ENCODE results near the gene ZBTB3. TPM values are rescaled to one million over a fixed set of nuclear protein-coding genes. Genes with fewer than 3 reads are reported as not detected.

ZBTB3 gene
- total and polyA plus RNA-seq, 3 donors from 2014 or later = 6.7 to 17.4 (median 14.0) TPM

GRCh38 chr11:62708793-62709192 is 45.2 kb downstream of the ZBTB3 start:
- no peak for DNase-seq
- Histone ChIP-seq H3K27ac (peak overlapping the region; percentile 80 to 99), H3K4me3 (peak overlapping the region; percentile 59 to 64), H3K4me1 (peaks cover 44% of the 10 kb centered on the region), H3K36me3 (ENCODE audit: low read depth, missing control alignments) (no peaks in the 10 kb centered on the region), H3K9me3 (no peaks in the 10 kb centered on the region), H3K27me3 (no peaks in the 10 kb centered on the region)
- intact Hi-C loops (cut with DNase I; ENCODE audit: low total_unique reads) = no loop called here
- no peak for TF ChIP-seq POLR2A (IDR thresholded peaks at IDR 0.05)
- TF ChIP-seq, protein P1, sequence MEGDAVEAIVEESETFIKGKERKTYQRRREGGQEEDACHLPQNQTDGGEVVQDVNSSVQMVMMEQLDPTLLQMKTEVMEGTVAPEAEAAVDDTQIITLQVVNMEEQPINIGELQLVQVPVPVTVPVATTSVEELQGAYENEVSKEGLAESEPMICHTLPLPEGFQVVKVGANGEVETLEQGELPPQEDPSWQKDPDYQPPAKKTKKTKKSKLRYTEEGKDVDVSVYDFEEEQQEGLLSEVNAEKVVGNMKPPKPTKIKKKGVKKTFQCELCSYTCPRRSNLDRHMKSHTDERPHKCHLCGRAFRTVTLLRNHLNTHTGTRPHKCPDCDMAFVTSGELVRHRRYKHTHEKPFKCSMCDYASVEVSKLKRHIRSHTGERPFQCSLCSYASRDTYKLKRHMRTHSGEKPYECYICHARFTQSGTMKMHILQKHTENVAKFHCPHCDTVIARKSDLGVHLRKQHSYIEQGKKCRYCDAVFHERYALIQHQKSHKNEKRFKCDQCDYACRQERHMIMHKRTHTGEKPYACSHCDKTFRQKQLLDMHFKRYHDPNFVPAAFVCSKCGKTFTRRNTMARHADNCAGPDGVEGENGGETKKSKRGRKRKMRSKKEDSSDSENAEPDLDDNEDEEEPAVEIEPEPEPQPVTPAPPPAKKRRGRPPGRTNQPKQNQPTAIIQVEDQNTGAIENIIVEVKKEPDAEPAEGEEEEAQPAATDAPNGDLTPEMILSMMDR (IDR thresholded peaks at IDR 0.05) = no peak
- 3 to 5% methylated on average over 7 of the region's 7 CpGs for WGBS, 2 donors

DNA sequence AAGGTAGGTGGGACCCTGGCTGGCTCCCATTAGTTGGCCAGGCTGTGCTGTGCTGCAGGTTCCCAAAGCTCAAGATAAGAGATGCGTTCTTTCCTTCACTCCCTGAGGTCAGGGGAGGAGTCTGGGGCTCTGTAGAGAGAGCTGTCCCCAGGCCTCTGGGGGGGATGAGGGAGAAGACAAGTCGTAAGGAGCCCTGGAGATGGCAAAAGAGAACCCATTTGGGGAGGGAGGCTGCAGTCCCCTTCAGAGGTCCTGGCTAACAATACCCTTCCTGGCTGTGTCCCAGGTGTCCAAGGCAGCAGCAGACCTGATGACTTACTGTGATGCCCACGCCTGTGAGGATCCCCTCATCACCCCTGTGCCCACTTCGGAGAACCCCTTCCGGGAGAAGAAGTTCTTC is 45.6 kb downstream of the ZBTB3 start:
- no peak for DNase-seq
- Histone ChIP-seq H3K9me3 (no peaks in the 10 kb centered on the region), H3K27ac (peak overlapping the region; percentile 80 to 99), H3K4me1 (peaks cover 44% of the 10 kb centered on the region), H3K36me3 (ENCODE audit: low read depth, missing control alignments) (no peaks in the 10 kb centered on the region), H3K4me3 (no peak overlapping the region), H3K27me3 (no peaks in the 10 kb centered on the region)
- intact Hi-C loops (cut with DNase I; ENCODE audit: low total_unique reads) = no loop called here
- TF ChIP-seq POLR2A (IDR thresholded peaks at IDR 0.05) = no peak
- 35 to 44% methylated on average over 5 of the region's 5 CpGs for WGBS, 2 donors

DNA sequence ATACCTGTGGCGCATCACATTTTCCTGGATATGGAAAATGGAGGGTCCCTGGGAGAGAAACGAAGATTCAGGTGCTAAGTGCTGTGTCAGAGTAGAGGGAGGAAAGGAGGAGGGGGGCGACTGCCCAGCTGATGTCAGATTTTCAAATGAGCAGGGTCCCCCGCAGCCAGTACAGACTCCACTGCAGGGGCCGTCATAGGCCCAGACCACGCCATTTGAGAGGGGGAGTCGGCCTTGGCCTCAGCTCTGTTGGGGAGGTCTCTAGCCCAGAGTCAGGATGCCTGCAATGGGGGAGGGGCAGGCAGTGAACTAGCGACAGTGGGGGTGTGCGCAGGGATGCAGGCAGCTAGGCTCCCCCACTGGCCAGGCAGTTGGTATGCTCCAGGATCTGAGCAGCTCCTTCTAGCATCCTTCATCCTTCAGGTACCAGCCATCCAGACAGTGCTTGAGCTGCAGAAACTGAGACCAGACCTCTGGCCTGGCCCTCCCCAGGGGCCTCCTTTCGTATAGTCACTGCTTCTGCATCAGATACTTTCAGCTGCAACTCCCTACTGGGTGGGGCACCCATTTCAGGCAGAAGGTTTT is 46.6 kb downstream of the ZBTB3 start, which contains the start of the genes BSCL2 and GNG3:
Gene BSCL2 (minus strand): TSS at position 148 of the 585 bp plus-strand sequence. CDS start 229 bp downstream, outside the sequence.
Gene GNG3 (plus strand): TSS at position 400 of the 585 bp plus-strand sequence. CDS start 620 bp downstream, outside the sequence.
- intact Hi-C loops (cut with DNase I; ENCODE audit: low total_unique reads) = no loop called here
- Histone ChIP-seq H3K4me1 (peaks cover 44% of the 10 kb centered on the region), H3K27me3 (no peaks in the 10 kb centered on the region), H3K36me3 (ENCODE audit: low read depth, missing control alignments) (no peaks in the 10 kb centered on the region), H3K9me3 (no peaks in the 10 kb centered on the region), H3K27ac (peak within 1 kb of the TSS; percentile 80 to 99), H3K4me3 (peak within 1 kb of the TSS; percentile 75)
- TF ChIP-seq, protein P1 (IDR thresholded peaks at IDR 0.05) = no peak
- TF ChIP-seq POLR2A (IDR thresholded peaks at IDR 0.05) = no peak
- DNase-seq = peak; percentile 66
- 55 to 66% methylated on average over 9 of the region's 10 CpGs for WGBS, 2 donors

DNA sequence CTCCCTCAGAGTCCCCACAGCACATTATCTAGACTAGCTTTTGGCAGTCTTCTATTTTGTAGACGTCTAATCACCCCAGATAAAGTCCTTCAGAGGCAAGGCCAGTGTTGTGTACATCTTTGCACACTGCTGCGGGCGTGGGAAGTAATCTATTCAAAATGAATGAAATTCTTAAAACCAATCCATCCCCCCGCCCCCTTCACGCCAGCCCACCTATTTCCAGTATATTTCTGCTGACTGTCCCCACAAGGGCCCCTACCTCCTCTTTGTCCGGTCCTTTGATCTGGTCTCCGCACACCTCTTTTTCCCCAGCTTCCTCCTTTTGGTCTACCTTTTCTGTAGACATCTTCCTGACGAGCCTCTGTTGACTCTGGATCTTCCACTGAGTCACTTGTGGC is 47.1 kb downstream of the ZBTB3 start:
- intact Hi-C loops (cut with DNase I; ENCODE audit: low total_unique reads) = no loop called here
- no peaks in the 10 kb centered on the region for H3K27me3 ChIP-seq
- DNase-seq = no peak
- 36 to 42% methylated on average over 8 of the region's 8 CpGs for WGBS, 2 donors
- peak overlapping the region; percentile 15 to 80 for H3K27ac ChIP-seq
- H3K9me3 ChIP-seq = no peaks in the 10 kb centered on the region
- H3K4me3 ChIP-seq = peak overlapping the region; percentile 75
- peaks cover 44% of the 10 kb centered on the region for H3K4me1 ChIP-seq
- no peak for TF ChIP-seq POLR2A (IDR thresholded peaks at IDR 0.05)
- TF ChIP-seq, protein P1 (IDR thresholded peaks at IDR 0.05) = no peak
- no peaks in the 10 kb centered on the region for H3K36me3 ChIP-seq (ENCODE audit: low read depth, missing control alignments)

DNA sequence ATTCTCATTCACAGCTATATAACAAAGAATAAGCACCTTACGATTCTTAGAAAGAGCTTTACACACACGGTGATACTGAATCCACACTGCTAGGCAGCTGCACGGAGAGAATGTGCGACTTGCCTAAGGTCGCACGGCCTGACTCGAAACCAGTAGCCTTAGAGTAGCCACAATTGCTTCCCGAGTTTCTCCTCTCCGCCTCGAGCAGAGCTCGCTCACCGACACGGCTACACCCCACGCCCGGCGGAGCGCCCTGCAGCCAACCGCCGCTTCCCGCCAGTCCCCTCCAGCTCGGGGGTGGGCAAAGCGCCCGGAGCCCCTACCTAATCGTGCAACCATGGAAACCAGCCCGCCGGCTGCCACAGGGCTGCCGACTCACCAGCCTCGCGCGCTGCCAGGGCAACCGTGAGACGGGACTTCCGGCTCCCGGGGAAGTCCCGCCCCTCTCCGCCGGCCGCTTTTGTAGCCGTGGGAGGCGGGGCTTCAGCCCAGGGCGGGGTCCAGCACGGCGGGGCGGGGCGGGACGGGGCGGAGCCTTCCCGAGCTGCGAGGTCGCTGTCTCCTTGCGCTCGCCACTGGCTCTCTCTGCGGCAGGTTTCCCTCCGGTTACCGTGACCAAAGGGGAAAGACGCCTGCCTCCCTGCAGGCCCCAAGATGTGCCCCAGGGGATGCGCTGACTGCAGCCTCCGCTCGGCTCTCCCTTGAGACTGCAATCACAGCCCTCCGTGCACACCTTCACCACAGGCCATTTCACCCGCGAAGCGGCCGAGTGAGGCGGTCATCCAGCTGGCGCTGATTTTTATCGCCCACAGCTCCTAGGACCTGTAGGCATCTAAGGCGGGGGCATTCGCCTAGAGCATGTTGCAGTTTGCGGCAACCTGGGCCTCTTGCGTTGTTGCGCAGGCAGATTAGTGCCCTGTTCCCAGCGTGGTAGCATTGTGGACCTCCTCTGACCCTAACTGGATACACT is 47.8 kb downstream of the ZBTB3 start:
- TF ChIP-seq POLR2A (IDR thresholded peaks at IDR 0.05) = no peak
- TF ChIP-seq, protein P1 (IDR thresholded peaks at IDR 0.05) = no peak
- Histone ChIP-seq H3K36me3 (ENCODE audit: low read depth, missing control alignments) (no peaks in the 10 kb centered on the region), H3K4me3 (peak overlapping the region; percentile 75), H3K27ac (peak overlapping the region; percentile 15 to 80), H3K9me3 (no peaks in the 10 kb centered on the region), H3K27me3 (no peaks in the 10 kb centered on the region), H3K4me1 (peaks cover 44% of the 10 kb centered on the region)
- peak; percentile 97 for DNase-seq
- WGBS, 2 donors = 3 to 10% methylated on average over 29 to 53 of the region's 73 CpGs
- intact Hi-C loops (cut with DNase I; ENCODE audit: low total_unique reads) = no loop called here

Measured in testis (tissue), 3 donors.